GM13977 (cell line): Measurements from ENCODE around the gene NUP42.

Experiments
- DNase-seq: peaks from one replicate; pipeline ENCODE4 v3.0.0; 2012; ENCODE audit warnings: low spot score
- CTCF ChIP-seq: IDR thresholded peaks from 2 replicates; pipeline ENCODE4 v1.5.1; 2012; ENCODE audit warnings: mild to moderate bottlenecking, control low read depth; ENCODE audit not compliant: insufficient read depth; ENCODE audit errors: extremely low read depth, missing control alignments
- in situ Hi-C: fragments of 300-500 bp; cut with MboI; formaldehyde crosslinking; loops from one replicate; pipeline ENCODE4 v1.12.0; 2022; ENCODE audit warnings: low sequenced_read_pairs, low pct_unique_long_range_greater_than_20kb, mixed read lengths, inconsistent platforms; ENCODE audit not compliant: unreplicated experiment

The NUP42 gene

DNA sequence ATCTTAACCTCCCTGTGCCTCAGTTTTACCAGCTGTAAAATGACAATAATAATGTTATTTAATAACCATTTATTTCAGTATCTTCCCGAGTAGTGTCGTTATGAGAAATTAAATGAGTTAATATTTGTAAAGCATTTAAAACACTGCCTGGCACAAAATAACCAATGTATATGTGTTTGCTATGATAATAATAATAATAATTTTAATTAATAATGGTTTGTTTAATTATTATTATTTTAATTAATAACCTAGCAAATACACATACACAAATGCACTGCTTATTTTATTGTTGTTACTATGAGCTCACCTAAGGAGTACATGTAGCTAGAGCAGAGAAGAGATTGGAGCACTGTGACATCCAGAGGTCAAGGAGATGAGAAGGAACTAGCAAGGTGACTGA lies 46.6 kb downstream of the NUP42 start:
- in situ Hi-C loops, result no loop called here
- no peak for TF ChIP-seq CTCF
- no peak for DNase-seq

DNA sequence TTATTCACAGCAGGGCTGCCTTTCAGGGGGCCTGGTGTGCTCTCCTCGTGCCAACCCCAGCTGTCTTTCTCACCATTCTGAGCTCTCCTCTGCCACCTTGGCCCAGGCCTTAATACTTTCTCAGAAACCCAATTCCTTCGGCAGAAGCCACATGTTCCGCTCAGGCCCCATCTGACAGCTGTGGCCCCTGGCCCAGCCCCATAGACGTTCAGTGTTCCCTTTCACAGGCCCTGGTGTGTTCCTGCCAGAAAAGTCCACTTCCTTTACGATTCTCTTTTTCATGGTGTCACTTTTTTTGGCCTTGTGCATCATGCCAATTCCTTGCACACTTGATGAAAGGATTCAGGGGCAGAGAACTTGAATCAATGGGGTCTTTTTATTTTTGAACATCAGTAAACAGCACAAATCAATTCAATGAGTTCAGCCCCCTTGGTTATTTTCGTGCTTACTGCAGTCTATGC lies 48.8 kb downstream of the NUP42 start:
- no peak for DNase-seq
- TF ChIP-seq CTCF, result no peak
- in situ Hi-C loops, result no loop called here

- no peak for DNase-seq
- in situ Hi-C loops, result no loop called here
- no peak for TF ChIP-seq CTCF
Observed at GRCh38 chr7:23232966-23233365, 51.1 kb downstream of the NUP42 start.

GRCh38 chr7:23234569-23235296 lies 52.9 kb downstream of the NUP42 start:
- in situ Hi-C loops, result no loop called here
- TF ChIP-seq CTCF, result no peak
- DNase-seq, result peak; percentile 67

DNA sequence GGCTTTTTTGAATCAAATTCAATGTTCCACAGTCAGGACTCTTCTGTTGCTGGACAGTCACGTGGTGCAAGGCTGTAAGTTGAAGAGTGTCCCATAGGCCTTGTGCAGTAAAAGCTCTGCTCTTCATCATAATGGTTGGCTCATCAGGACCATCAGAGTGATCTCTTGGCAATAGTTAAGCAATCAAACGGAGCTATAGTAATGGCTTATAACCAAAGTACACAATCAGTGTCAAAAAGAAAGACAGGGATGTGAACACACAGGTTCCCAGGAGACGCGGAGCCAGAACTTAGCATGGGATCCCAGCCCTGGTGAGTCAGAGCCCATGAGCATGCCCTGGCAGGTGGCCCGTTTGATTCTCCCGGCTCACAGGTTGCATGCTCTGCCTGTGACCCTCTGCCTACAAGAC lies 54.0 kb downstream of the NUP42 start:
- TF ChIP-seq CTCF, result no peak
- in situ Hi-C loops, result no loop called here
- no peak for DNase-seq

GRCh38 chr7:23237000-23237399 lies 55.2 kb downstream of the NUP42 start:
- in situ Hi-C loops, result no loop called here
- no peak for TF ChIP-seq CTCF
- no peak for DNase-seq
